ENCODE data around the gene PDZD2. TPM values are rescaled to one million over a fixed set of nuclear protein-coding genes. Genes with fewer than 3 reads are reported as not detected.
"Not testable (repeated sequence)": the region's sequence is repeated elsewhere in the genome, so short reads cannot be mapped to it uniquely, and the experiment has no call there.

PDZD2 gene
- total RNA-seq, 2 donors from 2014 or later, result not detected

DNA sequence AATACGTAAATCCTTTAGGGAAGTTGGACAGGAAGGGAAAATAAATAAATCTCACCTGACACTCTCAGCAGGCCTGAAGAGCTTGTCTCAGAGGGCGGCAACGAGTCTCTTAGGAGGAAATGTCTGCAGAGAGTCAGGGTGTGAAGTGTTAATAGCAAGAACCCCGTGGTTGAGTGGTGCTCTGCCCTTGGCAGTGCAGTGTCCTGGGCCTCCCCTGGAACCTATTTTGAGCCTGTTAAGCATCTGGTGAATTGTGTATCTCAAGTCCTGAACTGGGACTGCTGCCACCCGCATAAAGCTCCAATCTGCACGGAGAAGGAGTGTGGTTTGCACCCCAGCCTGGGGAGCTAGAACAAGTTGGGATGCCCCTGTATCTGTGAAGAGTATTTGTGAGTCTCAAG, 323.4 kb downstream of the PDZD2 start:
- Mint-ChIP-seq H3K27me3 (peaks cover 0 to 7% of the 10 kb centered on the region in 2 donors), H3K4me3 (no peak overlapping the region), H3K4me1 (ENCODE audit: low read depth in 2 of 2) (no peaks in the 10 kb centered on the region), H3K9me3 (no peaks in the 10 kb centered on the region), H3K27ac (no peak overlapping the region), H3K36me3 (no peaks in the 10 kb centered on the region)
- ATAC-seq (no peak), DNase-seq (ENCODE audit: low spot score) (no peak)

DNA sequence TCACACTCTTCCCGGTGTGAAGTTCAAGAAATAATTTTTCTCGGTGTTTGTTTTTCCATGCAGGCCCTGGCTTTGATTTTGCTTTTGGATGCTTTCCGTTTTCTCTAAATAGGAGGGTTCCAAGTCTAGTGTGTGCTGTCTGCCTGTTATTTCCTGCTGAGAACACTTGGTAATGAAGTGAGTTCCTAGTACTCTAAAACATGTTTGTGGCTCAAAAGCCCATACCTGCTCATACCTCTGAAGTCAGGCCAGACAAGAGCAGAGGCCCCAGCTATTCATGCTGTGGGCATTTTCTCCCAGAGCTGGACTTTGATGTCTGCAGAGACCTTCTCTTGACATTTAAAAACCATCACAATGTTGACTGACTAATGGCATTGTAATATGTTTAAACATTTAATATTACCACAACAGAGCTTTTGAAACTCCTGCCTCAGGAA, 324.0 kb downstream of the PDZD2 start:
- no peak for DNase-seq (ENCODE audit: low spot score)
- Mint-ChIP-seq H3K27ac (no peak overlapping the region), H3K9me3 (no peaks in the 10 kb centered on the region), H3K4me3 (no peak overlapping the region), H3K27me3 (peaks cover 0 to 7% of the 10 kb centered on the region in 2 donors), H3K36me3 (no peaks in the 10 kb centered on the region), H3K4me1 (ENCODE audit: low read depth in 2 of 2) (no peaks in the 10 kb centered on the region)
- ATAC-seq, result no peak

DNA sequence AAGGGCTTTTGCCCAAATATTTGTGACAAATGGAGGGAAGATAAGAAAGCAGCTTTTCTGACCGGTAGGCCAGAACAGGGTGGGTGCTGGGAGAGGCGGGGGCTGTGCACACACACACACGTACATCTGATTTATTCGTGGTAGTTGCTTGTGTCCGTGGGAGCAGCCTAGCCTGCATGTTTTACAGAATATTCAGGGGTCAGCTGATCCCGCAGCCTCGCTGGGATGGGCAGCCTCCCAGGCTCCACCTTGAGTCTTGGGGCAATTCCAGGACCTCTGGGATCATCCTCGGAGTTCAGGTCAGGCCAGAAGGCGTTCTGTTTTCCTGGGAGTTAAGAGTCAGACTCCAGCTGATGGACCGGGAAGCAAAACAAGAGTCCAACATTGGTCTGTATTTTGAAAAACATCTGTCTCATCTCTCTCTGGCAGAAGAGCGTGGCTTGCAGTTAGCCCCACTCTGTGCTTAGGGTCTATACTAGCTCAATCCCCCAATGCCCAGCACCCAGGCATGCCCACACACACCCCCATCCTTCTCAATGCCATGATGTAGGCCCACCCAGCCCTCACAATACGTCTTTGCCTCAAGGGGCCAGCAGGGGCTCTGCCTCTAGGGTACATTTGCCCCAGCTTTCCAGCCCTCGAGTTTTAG, 324.6 kb downstream of the PDZD2 start:
- DNase-seq (ENCODE audit: low spot score) (no peak), ATAC-seq (no peak)
- Mint-ChIP-seq H3K9me3 (no peaks in the 10 kb centered on the region), H3K4me3 (no peak overlapping the region), H3K4me1 (ENCODE audit: low read depth in 2 of 2) (no peaks in the 10 kb centered on the region), H3K27me3 (peaks cover 0 to 7% of the 10 kb centered on the region in 2 donors), H3K36me3 (no peaks in the 10 kb centered on the region), H3K27ac (no peak overlapping the region)

DNA sequence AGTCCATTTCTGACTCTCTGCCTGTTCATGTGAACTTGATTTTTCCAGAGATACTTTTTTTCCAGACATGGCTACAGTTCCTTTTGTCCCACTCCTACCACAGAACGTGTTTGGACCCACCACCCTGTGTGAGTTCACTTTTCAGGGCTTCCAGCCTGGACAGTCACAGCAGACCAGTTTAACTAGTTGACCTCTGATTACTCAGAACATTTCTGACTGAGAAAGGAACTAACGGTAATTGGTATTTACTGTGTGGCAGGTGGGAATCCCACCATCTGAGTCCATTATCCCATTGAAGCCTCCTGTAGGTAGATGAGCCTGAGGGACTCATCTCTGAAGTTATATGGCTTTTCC, 325.1 kb downstream of the PDZD2 start:
- Mint-ChIP-seq H3K27me3 (peaks cover 3 to 7% of the 10 kb centered on the region in 2 donors), H3K4me1 (ENCODE audit: low read depth in 2 of 2) (no peaks in the 10 kb centered on the region), H3K27ac (no peak overlapping the region), H3K9me3 (no peaks in the 10 kb centered on the region), H3K36me3 (no peaks in the 10 kb centered on the region), H3K4me3 (no peak overlapping the region)
- no peak for DNase-seq (ENCODE audit: low spot score)
- ATAC-seq, result no peak

DNA sequence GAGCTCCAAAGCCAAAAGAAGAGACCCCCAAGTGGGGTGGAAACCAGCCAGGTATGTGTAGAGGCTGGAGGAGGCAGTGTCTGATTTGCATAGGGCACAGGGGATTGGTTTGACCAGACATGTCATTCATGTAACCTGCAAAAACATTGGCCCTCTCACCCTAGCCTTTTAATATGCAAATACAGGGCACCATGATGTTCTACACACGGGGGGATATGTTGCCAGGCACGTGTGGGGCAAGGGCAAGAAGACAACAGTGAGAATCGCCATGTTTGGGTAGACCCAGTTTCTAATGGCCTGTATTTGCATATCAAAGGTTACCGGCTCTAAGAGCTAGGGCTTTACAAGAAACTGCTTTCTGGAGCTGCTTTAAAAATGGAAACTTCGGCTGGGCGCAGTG, 326.3 kb downstream of the PDZD2 start:
- H3K9me3 Mint-ChIP-seq, result no peaks in the 10 kb centered on the region
- ATAC-seq, result no peak
- no peaks in the 10 kb centered on the region for H3K36me3 Mint-ChIP-seq

DNA sequence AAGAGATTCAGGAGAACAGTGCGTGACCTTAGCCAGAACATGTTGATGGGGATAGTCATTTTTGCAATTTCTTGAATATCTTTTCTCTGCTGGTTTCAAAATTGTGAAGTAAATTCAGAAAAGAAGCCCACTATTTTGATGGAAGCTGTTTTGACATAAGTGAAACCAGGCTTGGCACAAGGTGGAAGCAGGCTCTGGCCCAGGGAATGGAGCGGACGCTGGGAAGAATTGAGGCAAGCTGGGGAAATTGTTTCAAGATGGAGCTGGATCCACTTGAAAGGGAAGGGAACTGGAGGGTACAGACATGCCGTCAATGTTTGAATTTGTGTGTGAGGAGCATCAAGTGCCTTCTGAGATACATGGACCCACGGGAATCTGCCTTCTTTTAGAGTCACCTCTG, 328.0 kb downstream of the PDZD2 start:
- DNase-seq (ENCODE audit: low spot score), result no peak
- H3K36me3 Mint-ChIP-seq, result no peaks in the 10 kb centered on the region

More for the DNA sequence above, 326.3 kb downstream of the PDZD2 start:
- no peak overlapping the region for H3K4me3 Mint-ChIP-seq
- no peak for DNase-seq (ENCODE audit: low spot score)
- H3K4me1 Mint-ChIP-seq (ENCODE audit: low read depth in 2 of 2), result no peaks in the 10 kb centered on the region
- peaks cover 3 to 7% of the 10 kb centered on the region in 2 donors for H3K27me3 Mint-ChIP-seq
- no peak overlapping the region for H3K27ac Mint-ChIP-seq

DNA sequence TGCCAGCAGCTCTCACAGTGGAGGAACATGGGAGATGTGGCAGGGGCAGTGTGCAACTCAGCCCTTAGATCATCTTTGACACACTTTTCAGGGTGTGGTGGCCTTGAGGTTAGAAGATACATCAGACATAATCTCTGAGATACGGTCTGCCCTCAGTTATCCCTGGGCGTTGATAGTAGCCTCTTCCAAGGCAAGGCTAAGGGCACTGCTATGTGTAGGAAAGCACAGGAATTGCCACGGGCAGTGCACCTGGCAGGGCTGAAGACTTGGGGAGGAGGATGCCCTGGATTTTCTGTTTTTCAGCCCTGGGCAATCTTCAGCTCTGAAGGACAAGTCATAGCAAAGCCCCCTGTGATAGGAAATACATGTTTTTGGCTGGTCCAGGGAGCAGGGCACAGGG, 328.5 kb downstream of the PDZD2 start:
- H3K27ac Mint-ChIP-seq, result no peak overlapping the region
- no peak overlapping the region for H3K4me3 Mint-ChIP-seq
- no peaks in the 10 kb centered on the region for H3K4me1 Mint-ChIP-seq (ENCODE audit: low read depth in 2 of 2)
- no peaks in the 10 kb centered on the region for H3K9me3 Mint-ChIP-seq
- H3K27me3 Mint-ChIP-seq, result peaks cover under 1 to 3% of the 10 kb centered on the region in 2 donors
- H3K36me3 Mint-ChIP-seq, result no peaks in the 10 kb centered on the region
- DNase-seq (ENCODE audit: low spot score), result no peak
- ATAC-seq, result no peak

More for the DNA sequence above, 328.0 kb downstream of the PDZD2 start:
- Mint-ChIP-seq H3K27ac (no peak overlapping the region), H3K27me3 (peaks cover 3 to 6% of the 10 kb centered on the region in 2 donors), H3K4me1 (ENCODE audit: low read depth in 2 of 2) (no peaks in the 10 kb centered on the region), H3K9me3 (no peaks in the 10 kb centered on the region), H3K4me3 (no peak overlapping the region)
- no peak for ATAC-seq

DNA sequence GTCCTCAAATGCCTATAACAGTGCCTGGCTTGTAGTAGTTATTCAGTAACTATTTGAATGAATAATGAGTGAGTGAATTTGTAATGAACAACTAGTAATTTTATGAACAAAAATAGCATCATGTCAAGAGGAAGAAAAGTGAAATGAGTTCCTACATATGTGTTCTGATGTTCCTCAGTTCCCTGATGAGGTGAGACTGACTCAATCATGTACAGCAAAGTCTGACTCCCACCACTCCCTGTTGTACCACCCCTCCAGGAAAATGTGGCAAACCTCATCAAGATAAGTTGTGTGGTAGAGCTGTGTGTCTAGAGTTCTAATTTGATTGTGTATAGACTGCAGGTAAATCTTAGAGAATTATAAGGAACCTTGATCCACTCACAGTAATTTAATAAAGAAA, 333.6 kb downstream of the PDZD2 start:
- Mint-ChIP-seq H3K4me1 (ENCODE audit: low read depth in 2 of 2) (peaks cover 0 to 3% of the 10 kb centered on the region in 2 donors), H3K4me3 (no peak overlapping the region), H3K27me3 (peaks cover 0 to 7% of the 10 kb centered on the region in 2 donors), H3K9me3 (no peaks in the 10 kb centered on the region), H3K36me3 (no peaks in the 10 kb centered on the region), H3K27ac (no peak overlapping the region)
- DNase-seq (ENCODE audit: low spot score) (no peak), ATAC-seq (no peak)

DNA sequence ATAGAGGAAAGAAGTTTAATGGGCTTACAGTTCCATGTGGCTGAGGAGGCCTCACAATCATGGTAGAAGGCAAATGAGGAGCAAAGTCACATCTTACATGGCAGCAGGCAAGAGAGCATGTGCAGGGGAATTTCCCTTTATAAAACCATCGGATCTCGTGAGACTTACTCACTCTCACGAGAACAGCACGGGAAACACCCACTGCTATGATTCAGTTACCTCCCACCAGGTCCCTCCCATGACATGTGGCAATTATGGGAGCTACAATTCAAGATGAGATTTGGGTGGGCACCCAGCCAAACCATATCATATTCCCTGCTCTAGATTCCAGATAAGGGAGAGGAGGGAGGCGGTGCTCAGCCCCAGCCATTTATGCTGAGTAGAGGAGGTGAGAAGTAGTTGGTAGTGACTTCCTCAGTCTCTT, 336.3 kb downstream of the PDZD2 start:
- H3K4me1 Mint-ChIP-seq (ENCODE audit: low read depth in 2 of 2); ATAC-seq; H3K27me3 Mint-ChIP-seq; DNase-seq (ENCODE audit: low spot score); H3K36me3 Mint-ChIP-seq; H3K9me3 Mint-ChIP-seq; H3K27ac Mint-ChIP-seq; H3K4me3 Mint-ChIP-seq: not testable (repeated sequence)

DNA sequence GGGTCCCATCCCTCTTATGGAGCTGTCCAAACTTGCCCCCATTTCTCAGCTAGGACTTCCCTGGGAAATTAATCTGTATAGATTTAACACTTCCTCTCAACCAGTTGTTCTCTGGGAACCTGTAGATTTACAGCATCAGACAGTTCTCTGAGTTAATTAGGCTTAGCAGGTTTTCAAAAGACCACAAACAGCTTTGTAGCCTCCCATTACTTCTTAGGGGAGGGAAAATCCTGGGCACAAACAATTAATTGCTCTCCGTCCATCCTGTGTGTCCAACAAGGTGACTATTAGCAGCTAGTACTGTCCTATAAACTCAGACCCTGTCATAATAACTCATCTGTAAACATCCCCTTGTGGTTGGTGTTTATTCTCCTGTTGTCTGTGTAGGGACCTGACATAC, 337.2 kb downstream of the PDZD2 start:
- Mint-ChIP-seq H3K9me3 (no peaks in the 10 kb centered on the region), H3K27me3 (peaks cover 0 to 7% of the 10 kb centered on the region in 2 donors), H3K27ac (no peak overlapping the region), H3K4me1 (ENCODE audit: low read depth in 2 of 2) (peaks cover 0 to 3% of the 10 kb centered on the region in 2 donors), H3K4me3 (no peak overlapping the region), H3K36me3 (no peaks in the 10 kb centered on the region)
- DNase-seq (ENCODE audit: low spot score) (no peak), ATAC-seq (no peak)

DNA sequence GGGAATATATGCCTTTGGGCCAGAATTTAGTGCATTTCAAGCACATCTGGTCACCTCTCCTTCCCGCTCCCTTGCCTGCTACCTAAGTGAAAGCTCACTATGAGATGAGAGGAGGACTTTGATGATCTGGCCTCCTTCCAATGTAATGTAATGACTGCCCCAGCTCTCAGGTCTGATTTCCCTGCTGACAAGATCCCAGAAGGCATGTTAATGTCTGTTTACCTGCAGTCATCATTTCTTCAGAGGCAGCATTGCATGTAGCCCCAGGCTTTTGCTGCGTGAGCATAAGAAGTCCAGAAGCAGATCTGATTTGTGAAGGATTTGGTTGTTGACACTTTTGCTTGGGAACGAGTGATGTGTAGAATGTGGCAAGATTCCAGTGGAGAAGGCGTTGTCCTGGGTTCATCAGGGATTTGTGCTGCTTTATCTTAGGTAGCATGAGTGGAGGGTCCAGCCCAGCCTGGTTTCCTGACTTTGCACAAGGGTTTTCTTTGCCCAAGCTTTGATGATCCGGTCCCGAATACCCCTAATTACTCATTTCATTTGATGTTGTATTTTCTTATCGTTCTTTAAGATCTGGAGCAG, 342.5 kb downstream of the PDZD2 start:
- Mint-ChIP-seq H3K27me3 (peaks cover 0 to 2% of the 10 kb centered on the region in 2 donors), H3K4me1 (ENCODE audit: low read depth in 2 of 2) (no peaks in the 10 kb centered on the region), H3K4me3 (no peak overlapping the region), H3K27ac (no peak overlapping the region), H3K9me3 (no peaks in the 10 kb centered on the region), H3K36me3 (no peaks in the 10 kb centered on the region)
- DNase-seq (ENCODE audit: low spot score), result no peak
- ATAC-seq, result no peak

DNA sequence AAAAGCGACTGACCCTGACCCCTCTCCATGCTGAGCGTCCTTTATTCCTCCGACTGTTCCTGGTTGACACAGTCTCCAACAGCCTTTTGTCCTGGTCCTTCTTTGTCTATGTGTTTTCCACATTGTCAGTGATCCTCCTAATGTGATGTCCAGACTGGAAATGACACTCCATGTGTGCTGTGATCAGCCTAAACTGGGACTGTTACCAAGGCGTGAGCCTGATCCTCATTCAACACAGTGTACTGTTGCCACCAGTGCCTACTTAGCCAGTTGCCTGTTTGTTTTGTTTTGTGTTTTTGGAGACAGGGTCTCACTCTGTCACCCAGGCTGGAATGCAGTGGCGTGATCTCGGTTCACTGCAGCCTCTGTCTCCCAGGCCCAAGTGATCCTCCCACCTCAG, 343.1 kb downstream of the PDZD2 start:
- Mint-ChIP-seq H3K9me3 (no peaks in the 10 kb centered on the region), H3K4me3 (no peak overlapping the region), H3K27me3 (peaks cover 0 to 2% of the 10 kb centered on the region in 2 donors), H3K27ac (no peak overlapping the region), H3K36me3 (no peaks in the 10 kb centered on the region), H3K4me1 (ENCODE audit: low read depth in 2 of 2) (no peaks in the 10 kb centered on the region)
- ATAC-seq, result no peak
- DNase-seq (ENCODE audit: low spot score), result no peak

DNA sequence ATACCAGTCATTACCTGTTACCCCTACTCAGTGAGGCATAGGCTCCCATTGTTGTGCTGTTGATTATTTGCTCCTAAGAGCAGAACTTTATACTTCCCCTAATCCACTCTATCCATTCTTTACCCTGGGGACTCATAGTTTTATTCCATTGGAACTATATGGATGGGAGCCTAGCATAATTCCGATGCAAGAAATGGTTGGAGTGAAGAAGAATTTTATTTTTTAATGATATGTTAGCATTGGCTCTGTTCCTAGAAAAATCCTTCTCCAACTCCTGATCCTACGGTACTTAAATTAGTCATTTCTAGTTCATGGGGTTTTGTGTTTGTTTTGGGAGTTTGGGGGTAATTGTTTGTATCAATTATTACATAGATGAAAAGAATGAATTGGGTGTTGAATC, 343.7 kb downstream of the PDZD2 start:
- Mint-ChIP-seq H3K27me3 (peaks cover 0 to 2% of the 10 kb centered on the region in 2 donors), H3K9me3 (no peaks in the 10 kb centered on the region), H3K36me3 (no peaks in the 10 kb centered on the region), H3K4me3 (no peak overlapping the region), H3K27ac (no peak overlapping the region), H3K4me1 (ENCODE audit: low read depth in 2 of 2) (no peaks in the 10 kb centered on the region)
- DNase-seq (ENCODE audit: low spot score) (no peak), ATAC-seq (no peak)

DNA sequence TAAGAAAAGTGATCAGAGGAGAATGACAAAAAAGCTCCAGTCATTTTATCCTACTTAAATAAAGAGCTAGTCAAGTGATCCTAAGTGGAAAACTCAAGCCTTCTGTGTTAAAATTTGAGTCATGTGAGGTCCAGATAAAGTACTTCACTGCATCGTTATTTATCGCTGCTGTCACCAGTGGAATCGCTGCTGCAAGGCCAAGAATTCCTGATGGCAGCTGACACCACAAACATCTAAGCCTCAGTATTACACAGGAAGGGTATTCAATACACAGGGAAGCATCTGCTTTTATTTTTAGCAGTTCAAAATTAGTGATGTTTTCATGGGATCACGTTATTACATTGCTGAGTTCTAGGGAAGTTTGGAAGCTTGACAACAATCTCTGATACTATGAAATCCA, 344.9 kb downstream of the PDZD2 start:
- Mint-ChIP-seq H3K27ac (no peak overlapping the region), H3K4me1 (ENCODE audit: low read depth in 2 of 2) (no peaks in the 10 kb centered on the region)

DNA sequence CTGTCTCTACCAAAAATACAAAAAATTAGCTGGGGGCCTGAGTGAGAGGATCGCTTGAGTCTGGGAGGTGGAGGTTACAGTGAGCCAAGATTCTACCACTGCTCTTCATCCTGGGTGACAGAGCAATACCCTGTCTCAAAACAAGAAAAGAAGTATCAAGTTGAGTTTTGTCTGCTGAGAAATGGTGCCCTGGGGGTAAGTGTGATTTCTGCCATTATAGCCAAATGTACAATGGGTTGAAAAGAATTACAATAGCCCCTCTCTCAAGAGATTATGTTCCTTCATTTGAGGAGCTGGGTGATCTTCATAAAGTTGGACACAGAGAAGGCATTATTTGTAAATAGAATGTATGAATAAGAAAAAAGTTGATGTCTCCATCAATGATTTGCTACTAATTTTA, 345.8 kb downstream of the PDZD2 start:
- Mint-ChIP-seq H3K9me3 (no peaks in the 10 kb centered on the region), H3K27ac (no peak overlapping the region)

More for the DNA sequence above, 344.9 kb downstream of the PDZD2 start:
- H3K4me3 Mint-ChIP-seq, result no peak overlapping the region
- peaks cover 4 to 9% of the 10 kb centered on the region in 2 donors for H3K27me3 Mint-ChIP-seq
- ATAC-seq (no peak), DNase-seq (ENCODE audit: low spot score) (no peak)
- no peaks in the 10 kb centered on the region for H3K9me3 Mint-ChIP-seq
- no peaks in the 10 kb centered on the region for H3K36me3 Mint-ChIP-seq

More for the DNA sequence above, 345.8 kb downstream of the PDZD2 start:
- DNase-seq (ENCODE audit: low spot score), result no peak
- no peak overlapping the region for H3K4me3 Mint-ChIP-seq
- peaks cover 6 to 9% of the 10 kb centered on the region in 2 donors for H3K27me3 Mint-ChIP-seq
- no peaks in the 10 kb centered on the region for H3K4me1 Mint-ChIP-seq (ENCODE audit: low read depth in 2 of 2)
- no peaks in the 10 kb centered on the region for H3K36me3 Mint-ChIP-seq
- ATAC-seq, result no peak

All from natural killer cell treated with Interleukin-12 subunit alpha and Interleukin-12 subunit beta and Interleukin-15 and Interleukin-18, amount 100 ng/mL, for 72 hours (primary cell).